Activated CD8-positive, alpha-beta T cell treated with anti-CD3 and anti-CD28 coated beads for 36 hours (primary cell): ENCODE data around the gene RNF130. TPM values are rescaled to one million over a fixed set of nuclear protein-coding genes. Genes with fewer than 3 reads are reported as not detected.
"Not testable (repeated sequence)": the region's sequence is repeated elsewhere in the genome, so short reads cannot be mapped to it uniquely, and the experiment has no call there.

ENCODE experiments used
- ATAC-seq: fragments of 200-7000 bp; cut with Tn5 transposase; one replicate; pipeline ENCODE4 v1.10.0; 2021; ENCODE audit warnings: mild to moderate bottlenecking, moderate library complexity
- CTCF ChIA-PET: fragments of 350-600 bp; sonication (Branson Sonifier 250); formaldehyde crosslinking; loops from one replicate; lab custom pipeline; 2021; ENCODE audit warnings: antibody characterized with exemption; lab: Charles Lee
- POLR2A ChIA-PET: fragments of 350-600 bp; sonication (Branson Sonifier 250); formaldehyde crosslinking; loops from one replicate; lab custom pipeline; 2021; ENCODE audit warnings: antibody characterized with exemption; lab: Charles Lee
- DNase-seq: peaks from one replicate; pipeline ENCODE4 v3.0.0-alpha.2; 2020
- H3K27ac Mint-ChIP-seq: one replicate; pipeline ENCODE4 v1.8.0; 2021; ENCODE audit warnings: mild to moderate bottlenecking, mixed read lengths
- H3K27me3 Mint-ChIP-seq: one replicate; pipeline ENCODE4 v1.8.0; 2021; ENCODE audit warnings: mixed read lengths
- H3K36me3 Mint-ChIP-seq: one replicate; pipeline ENCODE4 v1.8.0; 2021; ENCODE audit warnings: low read depth, mixed read lengths
- H3K4me1 Mint-ChIP-seq: one replicate; pipeline ENCODE4 v1.8.0; 2021; ENCODE audit warnings: low read depth, mixed read lengths
- H3K4me3 Mint-ChIP-seq: one replicate; pipeline ENCODE4 v1.8.0; 2021; ENCODE audit warnings: mild to moderate bottlenecking, moderate library complexity, mixed read lengths
- H3K9me3 Mint-ChIP-seq: one replicate; pipeline ENCODE4 v1.8.0; 2021; ENCODE audit warnings: mixed read lengths
- CTCF ChIP-seq: fragments of 200-600 bp; IDR thresholded peaks from one replicate; pipeline ENCODE4 v1.8.0; 2022; ENCODE audit warnings: antibody characterized with exemption, mild to moderate bottlenecking
- intact Hi-C: fragments of 100-400 bp; cut with micrococcal nuclease; formaldehyde crosslinking; loops from one replicate; pipeline ENCODE4 v1.10.0; 2022
- total RNA-seq, 2 experiments: library from RNA; stranded (reverse); gene quantifications; one replicate each; pipeline ENCODE4 v1.2.3, GENCODE V29; 2021

Gene RNF130
- total RNA-seq, 2 experiments from 2014 or later, result 10.1 to 10.6 TPM

- no peaks in the 10 kb centered on the region for H3K27me3 Mint-ChIP-seq
- peak overlapping the region; percentile 77 for H3K4me3 Mint-ChIP-seq
- POLR2A ChIA-PET, result interaction anchor here (1.9 kb wide), 1 partner anchor 11 kb away, joined by 6 read pairs; no protein-coding TSS in a partner anchor
- ATAC-seq (peak; percentile 92), DNase-seq (peak; percentile 86)
- H3K4me1 Mint-ChIP-seq, result peaks cover 10% of the 10 kb centered on the region
- peak; percentile 85 for TF ChIP-seq CTCF
- intact Hi-C loops, result no loop called here
- no peaks in the 10 kb centered on the region for H3K9me3 Mint-ChIP-seq
- H3K36me3 Mint-ChIP-seq, result no peaks in the 10 kb centered on the region
- CTCF ChIA-PET, result interaction anchor here (0.7 to 1.5 kb wide), 7 partner anchors 9 to 358 kb away, joined by 3 to 5 read pairs (median 3); no protein-coding TSS in a partner anchor
- H3K27ac Mint-ChIP-seq, result peak overlapping the region; percentile 79
Measured at GRCh38 chr5:180090098-180090768, 18.7 kb upstream of the RNF130 start.

- H3K27ac Mint-ChIP-seq, ATAC-seq, H3K4me1 Mint-ChIP-seq, H3K27me3 Mint-ChIP-seq, H3K36me3 Mint-ChIP-seq, H3K9me3 Mint-ChIP-seq, DNase-seq, intact Hi-C loops: not testable (repeated sequence)
- peak overlapping the region; percentile 77 for H3K4me3 Mint-ChIP-seq
- ChIA-PET POLR2A (interaction anchor here (1.9 kb wide), 1 partner anchor 10 kb away, joined by 6 read pairs; no protein-coding TSS in a partner anchor), CTCF (interaction anchor here (0.8 to 1.5 kb wide), 3 partner anchors 15 to 288 kb away, joined by 3 to 5 read pairs (median 3); no protein-coding TSS in a partner anchor)
Measured at GRCh38 chr5:180089628-180090027, 18.1 kb upstream of the RNF130 start.

- ATAC-seq (no peak), DNase-seq (no peak)
- no peak overlapping the region for H3K4me3 Mint-ChIP-seq
- H3K4me1 Mint-ChIP-seq, result peaks cover 10% of the 10 kb centered on the region
- H3K27ac Mint-ChIP-seq, result no peak overlapping the region
- no peaks in the 10 kb centered on the region for H3K9me3 Mint-ChIP-seq
- H3K36me3 Mint-ChIP-seq, result no peaks in the 10 kb centered on the region
- intact Hi-C loops, result no loop called here
- TF ChIP-seq CTCF, result no peak
- ChIA-PET POLR2A (no interaction called here), CTCF (no interaction called here)
- H3K27me3 Mint-ChIP-seq, result no peaks in the 10 kb centered on the region
Measured at GRCh38 chr5:180088561-180088960, 17.0 kb upstream of the RNF130 start.

- no peaks in the 10 kb centered on the region for H3K36me3 Mint-ChIP-seq
- CTCF ChIA-PET, result no interaction called here
- intact Hi-C loops, result no loop called here
- ATAC-seq, result no peak
- H3K4me1 Mint-ChIP-seq, result peaks cover 10% of the 10 kb centered on the region
- TF ChIP-seq CTCF, result no peak
- no peaks in the 10 kb centered on the region for H3K9me3 Mint-ChIP-seq
- POLR2A ChIA-PET, result no interaction called here
- no peak overlapping the region for H3K27ac Mint-ChIP-seq
- H3K27me3 Mint-ChIP-seq, result peaks cover 6% of the 10 kb centered on the region
- no peak overlapping the region for H3K4me3 Mint-ChIP-seq
- no peak for DNase-seq
Measured at GRCh38 chr5:180086816-180087399, 15.3 kb upstream of the RNF130 start.

- no peaks in the 10 kb centered on the region for H3K9me3 Mint-ChIP-seq
- ChIA-PET CTCF (interaction anchor here (1.0 kb wide), 1 partner anchor 323 kb away, joined by 3 read pairs; no protein-coding TSS in a partner anchor), POLR2A (no interaction called here)
- intact Hi-C loops, result no loop called here
- no peak for TF ChIP-seq CTCF
- H3K4me1 Mint-ChIP-seq, result peaks cover 13% of the 10 kb centered on the region
- ATAC-seq (no peak), DNase-seq (peak; percentile 26)
- no peaks in the 10 kb centered on the region for H3K36me3 Mint-ChIP-seq
- H3K4me3 Mint-ChIP-seq, result no peak overlapping the region
- H3K27me3 Mint-ChIP-seq, result peaks cover 10% of the 10 kb centered on the region
- no peak overlapping the region for H3K27ac Mint-ChIP-seq
Measured at GRCh38 chr5:180085837-180086236, 14.3 kb upstream of the RNF130 start.
